HG03520 (cell line): ENCODE results near the gene RNF215.

Source experiments
- ATAC-seq: cut with Tn5 transposase; IDR thresholded peaks from one replicate; pipeline ENCODE4 v1.9.1; 2021; ENCODE audit warnings: mild to moderate bottlenecking, moderate library complexity; ENCODE audit not compliant: unreplicated experiment

The RNF215 gene

DNA sequence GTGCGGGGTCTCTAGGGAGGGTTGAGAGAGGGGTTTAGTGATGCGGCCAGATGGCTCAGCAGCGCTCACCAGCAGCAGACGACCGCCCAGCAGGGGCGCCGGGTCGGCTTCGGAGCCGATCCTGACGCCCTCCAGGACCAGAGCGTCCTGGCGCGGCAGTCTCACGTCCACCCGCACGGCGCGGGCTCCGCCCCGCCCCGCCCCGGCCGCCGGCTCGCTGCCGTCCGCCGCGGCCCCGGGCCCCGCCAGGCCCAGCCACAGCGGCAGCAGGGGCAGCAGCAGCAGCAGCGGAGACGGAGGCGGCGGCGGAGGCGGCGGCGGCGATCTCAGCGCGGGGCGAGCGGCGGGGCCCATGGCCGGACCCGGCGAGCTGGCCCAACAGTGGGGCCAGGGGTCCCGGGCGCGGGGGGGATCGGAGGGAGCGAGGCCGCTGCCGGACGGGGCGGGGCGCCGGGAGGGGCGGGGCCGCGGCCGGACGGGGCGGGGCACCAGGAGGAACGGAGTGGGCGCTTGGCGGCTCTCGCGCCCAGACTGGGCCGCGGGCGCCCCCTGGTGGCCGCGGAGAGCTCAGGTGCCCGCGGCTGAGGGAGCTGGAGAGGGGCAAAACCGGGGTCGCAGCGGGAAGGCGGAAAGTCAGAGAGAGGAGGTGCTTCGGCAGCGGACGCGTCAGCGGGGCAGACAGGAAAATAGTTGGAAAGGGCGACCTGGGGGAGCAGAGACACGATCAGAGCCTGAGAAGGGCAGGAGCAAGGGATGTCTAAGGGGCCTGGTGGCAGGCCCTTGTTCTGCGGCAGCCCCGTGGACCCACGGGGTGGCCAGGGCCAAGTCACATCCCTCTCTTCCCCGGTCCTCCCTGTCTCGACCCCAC, at the start of gene RNF215:
Gene RNF215, minus strand, starts transcription at position 452 of the 868 bp plus-strand sequence. Its CDS starts 98 bp downstream, at position 354.
- peak; percentile 59 for ATAC-seq

DNA sequence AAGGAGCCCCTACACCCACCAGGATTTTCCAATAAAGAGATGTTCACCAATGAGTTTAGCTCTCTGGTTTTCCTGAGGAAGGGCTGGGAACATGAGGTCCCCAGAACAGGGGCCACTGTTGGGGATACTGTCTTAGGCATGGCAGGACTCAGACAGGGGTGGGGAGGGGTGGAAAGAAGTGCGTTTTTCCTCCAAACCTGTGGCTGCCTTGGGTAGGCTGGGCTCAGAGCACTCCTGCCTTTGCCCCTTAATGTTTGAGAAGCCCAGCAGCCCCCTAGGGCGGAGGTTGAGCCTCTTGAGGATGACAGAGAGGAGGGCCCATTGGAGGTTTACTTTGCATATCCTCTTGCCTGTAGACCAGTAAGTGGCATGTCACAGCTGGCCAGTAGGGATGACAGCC, 49.0 kb upstream of the RNF215 start:
- ATAC-seq: no peak

DNA sequence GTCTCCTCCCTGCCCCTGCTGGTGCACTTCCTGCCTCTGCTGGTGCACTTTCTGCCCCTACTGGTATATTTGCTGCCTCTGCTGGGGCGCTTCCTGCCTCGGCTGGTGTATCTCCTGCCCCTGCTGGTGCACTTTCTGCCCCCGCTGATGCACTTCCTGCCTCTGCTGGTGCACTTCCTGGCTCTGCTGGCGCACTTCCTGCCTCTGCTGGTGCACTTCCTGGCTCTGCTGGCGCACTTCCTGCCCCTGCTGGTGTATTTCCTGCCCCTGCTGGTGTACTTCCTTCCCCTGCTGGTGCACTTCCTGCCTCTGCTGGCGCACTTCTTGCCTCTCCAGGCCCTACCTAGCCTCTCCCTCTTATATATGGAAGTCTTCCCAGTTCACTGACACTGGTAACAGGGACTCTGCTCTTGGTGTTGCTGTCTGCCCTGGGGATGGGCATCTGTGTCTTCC, 48.5 kb upstream of the RNF215 start:
- no peak for ATAC-seq

DNA sequence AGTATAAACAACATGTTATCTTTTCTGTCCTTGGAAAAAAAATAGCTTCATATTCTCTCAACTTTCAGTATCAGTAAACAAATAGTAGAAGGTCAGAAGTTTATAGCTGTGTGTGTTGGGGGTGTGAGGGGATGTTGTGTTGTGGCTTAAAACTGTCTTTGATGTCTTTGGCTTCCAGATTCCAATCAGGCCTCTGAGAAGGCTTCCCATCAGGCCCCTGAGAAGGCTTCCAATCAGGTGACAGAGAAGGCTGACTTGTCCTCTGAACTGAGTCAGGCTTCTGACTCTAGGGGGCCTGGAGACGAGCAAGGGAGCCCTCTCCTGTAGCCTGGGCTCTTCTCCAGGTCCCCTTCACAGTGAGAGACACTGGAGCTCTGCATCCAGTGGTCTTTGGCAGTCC, 47.6 kb upstream of the RNF215 start:
- no peak for ATAC-seq

DNA sequence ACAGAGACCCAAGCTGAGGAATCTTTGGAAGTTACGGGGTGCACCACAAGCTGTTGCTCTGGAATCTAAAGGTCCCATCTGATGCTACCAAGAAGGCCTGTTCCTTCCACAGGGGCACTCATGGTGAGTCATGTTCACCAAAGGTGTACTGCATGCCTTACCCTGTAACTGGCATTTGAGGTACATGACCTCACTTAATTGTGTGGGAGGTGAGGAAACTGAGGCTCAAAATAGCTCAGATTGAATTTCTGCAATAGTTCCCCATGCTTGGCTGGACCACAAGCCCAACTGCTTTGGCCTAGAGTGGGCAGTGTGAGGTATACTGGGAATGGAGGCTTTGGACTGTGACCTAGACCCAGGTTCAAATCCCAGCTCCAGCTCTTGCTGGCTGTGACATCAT, 46.6 kb upstream of the RNF215 start:
- ATAC-seq: no peak

DNA sequence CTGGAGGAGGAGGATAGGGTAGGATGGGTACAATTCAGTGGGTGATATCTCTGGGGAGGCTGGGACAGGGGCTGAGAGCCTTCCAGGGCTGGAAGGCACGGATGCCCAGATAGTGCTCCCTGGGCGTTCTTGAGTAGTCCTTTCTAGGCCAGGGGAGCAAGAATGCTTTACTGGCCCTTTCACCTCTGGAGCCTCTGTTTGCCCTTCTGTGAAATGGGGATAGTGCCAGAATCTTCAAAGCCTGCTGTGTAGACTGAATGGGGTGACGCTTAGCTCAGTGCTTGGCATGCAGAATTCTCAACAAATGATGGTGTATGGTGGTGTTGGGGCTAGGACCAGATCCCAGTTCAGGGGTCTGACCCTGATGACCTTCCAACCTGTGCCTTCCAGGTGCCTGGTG, 46.0 kb upstream of the RNF215 start:
- ATAC-seq: no peak

DNA sequence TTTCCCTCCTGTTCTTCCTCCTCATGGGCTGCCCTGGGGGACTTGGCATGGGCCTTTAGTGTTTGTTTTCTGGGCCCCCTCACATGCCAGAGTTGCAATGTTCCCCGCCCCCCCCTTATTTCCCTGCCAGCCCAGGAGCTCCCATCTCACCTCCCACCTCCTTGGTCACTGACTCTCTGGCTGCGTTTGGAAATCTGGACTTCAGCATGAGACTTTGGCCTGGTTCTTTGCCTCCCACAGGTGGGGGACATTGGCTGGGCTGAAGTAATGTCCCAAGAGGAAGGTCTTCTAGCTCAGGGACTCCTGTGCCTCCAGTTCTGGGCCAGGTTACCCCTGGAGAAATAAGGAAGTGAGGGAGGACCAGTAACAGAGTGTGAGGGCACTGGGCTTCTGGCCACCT, 45.3 kb upstream of the RNF215 start:
- no peak for ATAC-seq

DNA sequence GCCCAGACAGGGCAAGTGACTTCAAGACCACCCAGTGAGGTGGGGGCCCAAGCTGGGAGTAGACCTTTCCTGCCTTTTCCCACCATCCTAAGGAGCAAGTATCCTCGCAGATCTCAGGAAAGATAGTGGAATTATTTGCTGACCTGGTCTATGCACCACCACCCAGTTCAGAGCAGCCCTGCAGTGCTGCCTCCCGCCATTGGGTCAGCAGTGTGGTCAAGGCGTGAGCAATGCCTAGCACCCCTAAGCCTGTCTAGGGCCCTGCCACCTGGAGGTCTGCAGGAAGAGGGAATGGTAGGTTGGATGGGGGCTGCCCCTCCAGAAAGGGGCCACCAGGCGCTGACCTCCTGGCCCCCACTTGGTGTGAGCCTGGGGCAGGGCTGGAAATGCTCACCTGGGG, 44.9 kb upstream of the RNF215 start:
- no peak for ATAC-seq

DNA sequence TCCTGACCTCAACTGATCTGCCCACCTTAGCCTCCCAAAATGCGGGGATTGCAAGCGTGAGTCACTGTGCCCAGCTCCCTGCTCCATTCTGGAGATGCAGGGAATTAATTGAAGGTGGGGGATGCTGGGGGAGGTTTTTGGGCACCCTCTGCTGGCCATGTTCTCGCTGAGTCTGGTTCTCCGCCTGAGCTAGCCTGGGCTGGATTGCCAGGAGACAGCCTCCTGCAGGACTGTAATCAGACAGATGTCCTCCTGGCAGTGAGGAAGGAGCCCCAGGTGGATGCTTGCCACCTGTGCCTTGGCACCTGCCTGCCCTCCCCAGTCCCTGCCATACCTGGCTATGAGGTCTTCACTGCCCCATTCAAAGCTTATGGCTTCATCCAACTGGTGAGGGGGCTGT, 43.7 kb upstream of the RNF215 start:
- ATAC-seq: no peak

DNA sequence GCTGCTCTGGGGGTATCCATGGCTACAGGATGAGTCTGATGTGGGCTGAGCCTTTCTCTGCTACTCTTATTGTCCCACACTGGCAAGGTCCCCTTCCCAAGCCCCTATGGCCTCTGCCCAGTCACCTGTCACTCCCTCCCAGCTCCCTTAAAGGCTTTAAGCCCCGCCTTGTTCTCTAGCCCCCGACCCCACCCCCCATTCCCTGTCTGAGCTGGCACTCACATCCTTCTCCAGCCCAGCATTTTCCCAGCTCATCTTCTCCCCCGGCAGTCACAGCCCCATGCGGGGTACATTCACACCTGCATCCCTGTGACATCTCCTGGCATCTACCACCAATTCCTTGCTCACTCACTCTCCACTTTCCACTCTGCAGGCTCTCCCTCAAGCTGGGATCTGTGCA, 42.7 kb upstream of the RNF215 start:
- ATAC-seq: no peak

DNA sequence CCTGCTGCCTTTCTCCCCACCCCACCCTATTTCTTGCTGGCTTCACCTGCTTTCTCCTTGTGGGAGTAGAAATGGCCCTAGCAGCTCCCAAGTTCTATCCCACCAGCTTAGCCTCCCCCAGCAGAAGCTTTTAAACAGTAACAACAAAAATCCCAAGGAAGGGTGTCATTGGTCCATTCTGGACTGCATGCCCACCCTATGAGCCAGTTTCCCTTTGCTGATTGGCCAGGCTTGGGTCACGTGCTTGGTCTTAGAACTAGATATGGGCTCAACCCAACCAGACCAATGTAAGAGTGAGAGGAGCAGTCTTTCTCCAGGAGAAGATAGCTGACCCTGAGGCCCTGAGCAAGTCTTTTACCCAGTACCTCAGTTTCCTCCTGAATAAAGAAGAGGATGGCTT, 40.7 kb upstream of the RNF215 start:
- ATAC-seq: no peak

DNA sequence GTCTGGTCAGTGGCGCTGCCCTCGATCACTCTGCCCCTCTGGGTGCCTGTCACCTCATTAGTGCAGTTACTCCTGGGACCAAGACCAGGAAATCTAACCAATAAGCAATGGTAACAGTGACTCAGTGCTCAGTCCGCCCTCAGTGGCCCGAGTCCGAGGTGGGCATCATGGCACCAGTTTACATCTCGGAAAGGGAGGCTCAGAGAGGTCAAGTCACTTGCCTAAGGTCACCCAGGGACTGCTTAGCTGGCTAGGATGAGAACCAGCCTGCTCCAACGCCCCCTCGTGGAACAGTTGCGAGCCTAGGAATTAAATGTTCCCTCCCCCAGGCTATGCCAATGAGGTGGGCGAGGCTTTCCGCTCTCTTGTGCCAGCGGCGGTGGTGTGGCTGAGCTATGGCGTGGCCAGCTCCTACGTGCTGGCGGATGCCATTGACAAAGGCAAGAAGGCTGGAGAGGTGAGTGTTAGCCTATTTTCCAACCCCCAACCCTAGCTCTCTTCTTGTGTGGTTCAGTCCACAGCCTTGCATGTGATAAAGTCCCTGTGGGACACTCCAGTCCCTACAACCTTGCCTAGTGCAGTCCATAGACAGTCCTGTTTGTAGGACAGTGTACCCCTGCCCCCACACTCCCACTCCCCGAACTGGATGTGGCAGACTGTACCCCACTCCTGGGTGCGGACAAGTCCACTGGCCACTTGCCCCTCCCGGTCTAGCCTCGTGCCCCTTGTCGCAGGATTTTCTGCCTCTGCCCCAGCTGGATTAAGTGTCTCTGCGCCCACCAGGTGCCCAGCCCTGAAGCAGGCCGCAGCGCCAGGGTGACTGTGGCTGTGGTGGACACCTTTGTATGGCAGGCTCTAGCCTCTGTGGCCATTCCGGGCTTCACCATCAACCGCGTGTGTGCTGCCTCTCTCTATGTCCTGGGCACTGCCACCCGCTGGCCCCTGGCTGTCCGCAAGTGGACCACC, 39.5 kb upstream of the RNF215 start:
- no peak for ATAC-seq

DNA sequence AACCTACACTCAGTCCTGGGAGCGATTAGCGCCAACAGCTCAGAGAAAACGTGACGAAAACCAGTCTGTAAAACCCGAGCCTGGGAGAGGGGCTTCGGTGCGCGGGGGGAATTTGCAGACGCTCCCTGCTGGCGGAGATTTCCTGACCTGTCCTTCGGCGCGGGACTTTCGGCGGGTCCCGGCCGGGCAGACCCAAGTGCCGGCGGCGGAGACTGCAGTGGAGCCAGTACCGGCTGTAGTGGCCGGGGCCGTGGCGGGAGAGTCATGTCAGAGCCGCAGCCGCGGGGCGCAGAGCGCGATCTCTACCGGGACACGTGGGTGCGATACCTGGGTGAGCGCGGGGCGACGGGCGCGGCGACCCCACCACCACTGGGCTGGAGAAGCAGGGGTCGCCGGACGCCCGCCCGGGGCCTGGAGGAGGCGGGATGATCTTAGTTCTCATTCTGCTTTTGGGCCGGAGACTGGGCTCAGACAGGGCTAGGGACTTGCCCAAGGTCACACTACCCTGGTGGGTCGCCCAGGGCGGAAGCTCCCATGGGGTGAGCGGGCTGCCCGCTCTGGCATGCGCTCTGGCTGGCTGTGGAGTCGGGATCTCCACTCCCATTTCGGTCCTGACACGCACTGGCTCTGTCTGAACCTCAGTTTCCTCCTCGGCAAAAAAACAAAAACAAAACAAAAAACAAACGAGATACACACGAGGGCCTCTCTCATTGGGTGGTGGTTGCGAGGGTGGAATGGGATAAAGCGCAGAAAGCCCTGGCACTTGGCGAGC, 38.6 kb upstream of the RNF215 start, which contains the start of gene MTFP1:
Gene MTFP1, plus strand, starts transcription at position 153 of the 772 bp plus-strand sequence. Its CDS starts 112 bp downstream, at position 265.
- ATAC-seq: no peak

DNA sequence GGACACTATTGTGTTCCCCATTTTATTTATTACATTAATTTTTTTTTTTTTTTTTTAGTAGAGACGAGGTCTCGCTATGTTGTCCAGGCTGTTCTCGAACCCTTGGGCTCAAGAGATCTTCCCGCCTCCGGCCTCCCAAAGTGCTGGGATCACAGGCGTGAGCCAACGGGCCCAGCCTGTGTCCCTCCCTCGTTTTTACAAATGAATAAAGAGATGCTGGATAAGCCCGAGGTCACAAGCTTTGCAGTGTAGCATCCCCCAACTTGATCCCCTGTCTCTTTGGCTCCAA, 38.1 kb upstream of the RNF215 start:
- no peak for ATAC-seq

DNA sequence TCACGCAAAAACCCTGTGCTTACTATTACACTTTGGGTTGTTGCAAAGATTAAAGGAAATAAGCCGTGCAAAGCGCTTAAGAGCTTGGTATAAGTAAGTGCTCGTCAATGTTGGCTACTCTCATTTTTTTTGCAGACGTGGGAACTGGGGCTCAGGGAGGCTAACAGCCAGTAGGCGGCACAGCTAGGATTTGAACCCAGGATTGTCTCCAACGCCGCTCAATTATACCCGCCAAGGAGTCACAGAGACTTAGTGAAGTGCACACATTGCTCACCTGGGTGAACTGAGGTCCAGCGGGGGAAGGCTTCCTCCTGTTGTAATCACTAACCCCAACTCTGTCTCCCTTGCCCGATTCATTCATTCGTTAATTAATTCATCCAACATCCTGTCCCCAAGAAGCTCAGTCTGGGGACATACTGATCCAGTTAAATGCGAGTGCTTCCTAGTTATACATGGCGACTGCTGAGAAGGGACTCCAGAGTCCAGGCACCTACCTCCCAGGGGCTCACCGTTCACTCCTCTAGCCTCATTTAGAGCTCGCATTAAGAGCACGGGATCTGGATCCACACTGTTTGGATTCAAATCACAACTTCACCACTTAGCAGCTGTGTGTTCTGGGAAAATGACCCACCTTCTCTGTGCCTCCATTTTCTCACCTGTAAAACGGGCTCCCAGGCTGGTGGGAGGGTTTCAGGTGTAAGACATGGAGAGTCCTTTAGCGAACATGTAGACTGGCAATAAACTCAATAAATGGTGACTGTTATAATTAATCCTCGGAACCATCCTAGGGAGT, 37.5 kb upstream of the RNF215 start:
- no peak for ATAC-seq

DNA sequence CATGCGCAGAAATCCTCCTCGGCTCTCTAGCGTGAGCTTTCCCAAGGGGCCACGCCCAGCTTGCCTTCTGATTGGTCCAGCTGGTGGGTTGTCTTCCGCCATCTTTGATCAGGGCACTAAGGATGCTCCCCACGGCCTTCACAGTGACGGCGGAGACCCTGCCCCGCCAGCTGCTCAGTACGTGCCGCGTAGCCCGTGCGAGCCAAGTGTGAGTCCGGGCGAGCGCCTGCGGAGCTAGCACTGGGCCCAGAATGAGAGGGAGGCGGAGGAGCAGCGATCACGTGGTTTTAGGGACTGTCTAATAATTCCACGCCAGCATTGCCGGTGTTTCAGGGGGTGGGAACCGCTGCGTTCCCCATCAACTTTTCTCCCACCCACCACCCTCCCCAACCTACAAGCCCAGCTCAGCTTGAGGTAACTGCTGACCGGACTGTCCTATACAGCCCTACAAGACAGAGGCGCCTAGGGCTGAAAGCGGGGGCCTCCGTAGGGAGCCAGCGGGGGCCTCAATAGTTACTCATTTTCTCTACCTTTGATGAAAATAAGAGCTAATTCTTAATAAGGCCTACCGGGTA, 36.8 kb upstream of the RNF215 start:
- peak; percentile 82 for ATAC-seq

DNA sequence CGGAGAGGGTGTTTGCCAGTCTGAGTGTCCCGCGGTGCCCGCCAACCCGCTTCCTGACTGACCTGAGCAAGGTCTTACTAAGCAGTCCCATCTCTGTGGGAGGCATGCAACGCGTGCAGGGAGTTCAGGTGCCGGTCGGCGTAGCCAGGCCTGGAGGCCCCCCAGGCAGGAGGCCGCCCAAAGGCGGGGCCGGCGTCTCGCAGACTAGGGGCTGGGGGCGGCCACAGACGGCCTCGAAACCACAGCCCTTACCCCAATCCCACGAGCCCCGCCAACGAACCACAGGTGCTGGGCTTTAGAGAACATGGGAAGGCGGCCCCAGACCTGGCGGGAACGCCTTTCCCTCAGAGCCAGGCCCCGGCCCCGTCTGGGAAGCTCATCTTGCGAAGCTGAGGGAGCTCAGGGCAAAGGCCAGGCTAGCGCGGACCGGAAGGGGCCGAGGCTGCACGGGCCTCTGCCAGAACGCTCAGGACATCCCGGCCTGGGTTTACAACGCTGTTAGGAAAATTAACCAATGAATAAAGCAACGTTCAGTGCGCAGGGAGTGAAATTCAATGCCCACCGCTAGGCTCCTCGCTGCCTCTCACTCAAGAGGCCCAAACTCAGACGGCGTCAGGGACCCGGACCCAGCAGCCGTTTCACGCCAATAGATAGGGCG, 36.2 kb upstream of the RNF215 start:
- peak; percentile 24 for ATAC-seq

DNA sequence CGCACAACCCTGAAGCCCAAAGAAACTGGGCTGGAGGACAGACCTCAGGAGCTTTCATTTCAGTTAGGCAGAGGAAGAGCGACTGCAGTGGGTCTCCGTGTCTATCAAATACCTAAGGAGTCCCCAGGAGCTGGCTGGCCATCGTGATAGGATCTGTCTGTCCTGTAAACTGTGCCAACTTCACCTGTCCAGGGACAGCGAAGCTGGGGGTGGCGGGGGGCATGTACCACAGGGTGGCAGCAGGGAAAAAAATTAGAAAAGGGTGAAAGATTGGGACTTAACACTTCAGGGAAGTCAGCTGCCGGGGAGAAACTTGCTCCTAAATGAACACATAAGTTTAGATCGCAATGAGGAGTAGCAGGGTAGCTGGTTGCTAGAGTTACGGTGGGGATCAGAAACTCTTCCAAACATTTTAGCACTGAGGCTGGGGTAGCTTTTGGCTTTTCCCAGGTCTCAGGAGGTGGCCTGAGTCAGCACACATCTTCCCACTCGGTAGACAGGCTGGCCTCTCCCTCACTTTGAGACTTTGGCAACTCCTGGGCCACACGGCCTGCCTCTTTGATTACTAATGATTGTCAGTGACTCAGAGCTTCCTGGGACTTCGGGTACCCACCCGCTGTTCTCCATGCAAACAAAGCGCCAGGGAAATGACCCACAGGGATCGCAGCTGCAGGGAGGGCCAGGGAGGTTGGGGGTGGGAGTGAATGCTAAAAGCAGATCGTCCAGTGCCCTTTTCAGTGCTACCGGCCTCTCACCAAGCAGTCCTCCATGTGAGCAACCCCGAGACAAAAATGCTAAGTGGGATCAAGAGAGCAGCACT, 35.5 kb upstream of the RNF215 start:
- no peak for ATAC-seq
